ENCODE data around the gene YEATS2.

DNA sequence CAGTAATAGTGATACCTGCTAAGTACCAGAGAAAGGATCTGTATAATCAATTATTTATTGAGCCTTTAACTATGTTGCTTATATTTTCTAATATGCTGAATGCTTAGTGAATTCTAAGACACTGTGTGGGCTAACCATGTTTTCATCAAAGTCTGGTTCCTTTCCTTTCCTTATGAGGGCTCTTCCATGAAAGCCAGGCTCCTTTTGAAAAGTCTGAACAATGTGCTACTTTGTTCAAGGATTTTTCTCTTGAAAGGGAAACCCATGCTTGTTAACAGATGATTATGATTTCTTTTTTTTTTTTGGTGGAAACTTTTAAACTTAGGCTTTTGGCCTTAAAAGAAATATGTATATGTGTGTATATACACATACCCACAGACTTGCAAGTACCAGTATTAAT lies 17.0 kb downstream of the YEATS2 start:
- TF ChIP-seq, protein P1, sequence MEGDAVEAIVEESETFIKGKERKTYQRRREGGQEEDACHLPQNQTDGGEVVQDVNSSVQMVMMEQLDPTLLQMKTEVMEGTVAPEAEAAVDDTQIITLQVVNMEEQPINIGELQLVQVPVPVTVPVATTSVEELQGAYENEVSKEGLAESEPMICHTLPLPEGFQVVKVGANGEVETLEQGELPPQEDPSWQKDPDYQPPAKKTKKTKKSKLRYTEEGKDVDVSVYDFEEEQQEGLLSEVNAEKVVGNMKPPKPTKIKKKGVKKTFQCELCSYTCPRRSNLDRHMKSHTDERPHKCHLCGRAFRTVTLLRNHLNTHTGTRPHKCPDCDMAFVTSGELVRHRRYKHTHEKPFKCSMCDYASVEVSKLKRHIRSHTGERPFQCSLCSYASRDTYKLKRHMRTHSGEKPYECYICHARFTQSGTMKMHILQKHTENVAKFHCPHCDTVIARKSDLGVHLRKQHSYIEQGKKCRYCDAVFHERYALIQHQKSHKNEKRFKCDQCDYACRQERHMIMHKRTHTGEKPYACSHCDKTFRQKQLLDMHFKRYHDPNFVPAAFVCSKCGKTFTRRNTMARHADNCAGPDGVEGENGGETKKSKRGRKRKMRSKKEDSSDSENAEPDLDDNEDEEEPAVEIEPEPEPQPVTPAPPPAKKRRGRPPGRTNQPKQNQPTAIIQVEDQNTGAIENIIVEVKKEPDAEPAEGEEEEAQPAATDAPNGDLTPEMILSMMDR (IDR thresholded peaks at IDR 0.05) = no peak
- TF ChIP-seq POLR2AphosphoS5 (IDR thresholded peaks at IDR 0.05) = no peak
- no peak for TF ChIP-seq POLR2A (IDR thresholded peaks at IDR 0.05)

Measured in breast epithelium (tissue), 3 donors.